Osteocyte (in vitro differentiated cells): ENCODE measurements around the gene CLIP1. TPM values are rescaled to one million over a fixed set of nuclear protein-coding genes. Genes with fewer than 3 reads are reported as not detected.

Experiments used
- DNase-seq: peaks from one replicate; pipeline ENCODE4 v3.0.0; 2021; ENCODE audit warnings: mixed read lengths; ENCODE audit not compliant: unreplicated experiment; ENCODE audit errors: extremely low spot score
- H3K27ac Mint-ChIP-seq: one replicate; pipeline ENCODE4 v1.8.0; 2021; ENCODE audit warnings: mild to moderate bottlenecking, mixed read lengths; ENCODE audit not compliant: unreplicated experiment
- H3K27me3 Mint-ChIP-seq: one replicate; pipeline ENCODE4 v1.8.0; 2021; ENCODE audit warnings: mixed read lengths; ENCODE audit not compliant: unreplicated experiment
- H3K36me3 Mint-ChIP-seq: one replicate; pipeline ENCODE4 v1.8.0; 2021; ENCODE audit warnings: mixed read lengths; ENCODE audit not compliant: unreplicated experiment
- H3K4me1 Mint-ChIP-seq: one replicate; pipeline ENCODE4 v1.8.0; 2021; ENCODE audit warnings: mixed read lengths; ENCODE audit not compliant: unreplicated experiment
- H3K4me3 Mint-ChIP-seq: one replicate; pipeline ENCODE4 v1.8.0; 2021; ENCODE audit warnings: mild to moderate bottlenecking, moderate library complexity, mixed read lengths; ENCODE audit not compliant: unreplicated experiment
- H3K9me3 Mint-ChIP-seq: one replicate; pipeline ENCODE4 v1.8.0; 2021; ENCODE audit warnings: mixed read lengths; ENCODE audit not compliant: unreplicated experiment
- total RNA-seq: library from RNA; stranded (reverse); gene quantifications from 2 replicates; pipeline ENCODE4 v1.2.1, GENCODE V29; 2021
- TF ChIP-seq, protein P1 (sequence below): fragments of 200-600 bp; sonication (generic); IDR thresholded peaks from 2 replicates; pipeline ENCODE4 v1.5.0; 2021; ENCODE audit warnings: antibody characterized with exemption, mild to moderate bottlenecking, moderate library complexity

CLIP1 gene
- total RNA-seq, 1 donor from 2014 or later, result 100.0 TPM

DNA sequence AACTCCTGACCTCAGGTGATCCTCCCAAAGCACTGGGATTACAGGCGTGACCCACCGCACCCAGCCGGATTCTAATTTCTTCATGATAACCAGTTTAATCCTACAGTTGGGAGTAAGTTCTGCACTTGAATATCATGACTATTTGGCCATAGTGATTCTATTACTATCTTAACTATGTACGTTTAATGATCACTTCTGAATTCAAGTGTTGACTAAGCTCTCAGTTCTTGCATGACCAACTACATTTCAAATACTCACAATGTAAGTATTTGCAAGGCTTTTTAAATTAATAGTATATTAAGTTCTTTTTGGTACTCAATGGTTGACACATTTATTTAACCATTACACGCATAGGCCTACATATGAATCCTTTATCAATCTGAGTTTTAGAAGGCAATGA is 138.8 kb downstream of the CLIP1 start:
- peak overlapping the region; percentile 14 for H3K27ac Mint-ChIP-seq
- no peaks in the 10 kb centered on the region for H3K27me3 Mint-ChIP-seq
- peaks cover 18% of the 10 kb centered on the region for H3K4me1 Mint-ChIP-seq
- H3K36me3 Mint-ChIP-seq, result peaks cover 32% of the 10 kb centered on the region
- DNase-seq, result no peak
- TF ChIP-seq, protein P1, sequence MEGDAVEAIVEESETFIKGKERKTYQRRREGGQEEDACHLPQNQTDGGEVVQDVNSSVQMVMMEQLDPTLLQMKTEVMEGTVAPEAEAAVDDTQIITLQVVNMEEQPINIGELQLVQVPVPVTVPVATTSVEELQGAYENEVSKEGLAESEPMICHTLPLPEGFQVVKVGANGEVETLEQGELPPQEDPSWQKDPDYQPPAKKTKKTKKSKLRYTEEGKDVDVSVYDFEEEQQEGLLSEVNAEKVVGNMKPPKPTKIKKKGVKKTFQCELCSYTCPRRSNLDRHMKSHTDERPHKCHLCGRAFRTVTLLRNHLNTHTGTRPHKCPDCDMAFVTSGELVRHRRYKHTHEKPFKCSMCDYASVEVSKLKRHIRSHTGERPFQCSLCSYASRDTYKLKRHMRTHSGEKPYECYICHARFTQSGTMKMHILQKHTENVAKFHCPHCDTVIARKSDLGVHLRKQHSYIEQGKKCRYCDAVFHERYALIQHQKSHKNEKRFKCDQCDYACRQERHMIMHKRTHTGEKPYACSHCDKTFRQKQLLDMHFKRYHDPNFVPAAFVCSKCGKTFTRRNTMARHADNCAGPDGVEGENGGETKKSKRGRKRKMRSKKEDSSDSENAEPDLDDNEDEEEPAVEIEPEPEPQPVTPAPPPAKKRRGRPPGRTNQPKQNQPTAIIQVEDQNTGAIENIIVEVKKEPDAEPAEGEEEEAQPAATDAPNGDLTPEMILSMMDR, result no peak
- H3K9me3 Mint-ChIP-seq, result no peaks in the 10 kb centered on the region
- H3K4me3 Mint-ChIP-seq, result no peak overlapping the region

DNA sequence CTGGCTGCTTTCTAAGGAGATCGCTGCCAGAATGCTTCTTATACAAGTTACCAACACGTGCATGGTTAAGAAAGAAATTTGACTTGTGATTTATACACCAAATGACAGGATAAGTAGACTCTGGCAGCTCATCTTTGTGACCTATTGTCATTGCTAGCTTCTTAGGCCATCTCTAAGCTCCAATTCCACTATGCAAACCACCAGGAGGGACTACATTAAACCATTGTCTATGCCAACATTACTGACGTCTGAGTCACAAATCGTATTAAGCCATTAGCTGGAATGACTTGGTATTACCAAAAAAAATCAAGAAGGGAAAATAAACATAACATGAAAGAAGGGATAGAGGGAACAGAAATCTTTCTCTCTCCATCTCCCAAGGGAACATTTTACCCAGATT is 140.4 kb downstream of the CLIP1 start:
- DNase-seq, result no peak
- H3K4me3 Mint-ChIP-seq, result no peak overlapping the region
- TF ChIP-seq, protein P1, result no peak
- H3K27me3 Mint-ChIP-seq, result no peaks in the 10 kb centered on the region
- peaks cover 36% of the 10 kb centered on the region for H3K36me3 Mint-ChIP-seq
- H3K9me3 Mint-ChIP-seq, result no peaks in the 10 kb centered on the region
- peak overlapping the region; percentile 85 for H3K27ac Mint-ChIP-seq
- H3K4me1 Mint-ChIP-seq, result peaks cover 18% of the 10 kb centered on the region

DNA sequence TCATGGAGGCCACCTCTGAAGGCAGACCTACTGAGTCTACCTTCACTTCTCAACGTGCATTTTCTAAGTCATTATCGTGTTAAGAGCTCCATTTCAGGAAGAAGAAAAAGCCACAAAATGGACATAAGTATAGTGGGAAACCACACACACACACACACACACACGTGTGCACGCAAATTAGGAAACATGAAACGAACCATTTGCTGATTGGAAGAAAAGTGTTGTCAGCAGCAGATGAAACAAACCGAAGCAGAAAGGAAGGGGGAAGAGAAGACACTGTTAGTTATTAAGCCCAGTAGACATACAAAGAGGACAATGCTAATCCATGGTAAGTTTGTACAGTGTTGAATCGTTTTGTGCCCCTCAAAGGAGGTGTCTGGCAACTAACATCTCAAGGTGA is 146.2 kb downstream of the CLIP1 start:
- no peak overlapping the region for H3K4me3 Mint-ChIP-seq
- TF ChIP-seq, protein P1, result no peak
- no peak overlapping the region for H3K27ac Mint-ChIP-seq
- peaks cover 47% of the 10 kb centered on the region for H3K36me3 Mint-ChIP-seq
- no peaks in the 10 kb centered on the region for H3K9me3 Mint-ChIP-seq
- H3K4me1 Mint-ChIP-seq, result no peaks in the 10 kb centered on the region
- no peaks in the 10 kb centered on the region for H3K27me3 Mint-ChIP-seq
- DNase-seq, result no peak

- no peak overlapping the region for H3K27ac Mint-ChIP-seq
- no peaks in the 10 kb centered on the region for H3K9me3 Mint-ChIP-seq
These were observed 147.0 kb downstream of the CLIP1 start for GRCh38 chr12:122275459-122275858.

DNA sequence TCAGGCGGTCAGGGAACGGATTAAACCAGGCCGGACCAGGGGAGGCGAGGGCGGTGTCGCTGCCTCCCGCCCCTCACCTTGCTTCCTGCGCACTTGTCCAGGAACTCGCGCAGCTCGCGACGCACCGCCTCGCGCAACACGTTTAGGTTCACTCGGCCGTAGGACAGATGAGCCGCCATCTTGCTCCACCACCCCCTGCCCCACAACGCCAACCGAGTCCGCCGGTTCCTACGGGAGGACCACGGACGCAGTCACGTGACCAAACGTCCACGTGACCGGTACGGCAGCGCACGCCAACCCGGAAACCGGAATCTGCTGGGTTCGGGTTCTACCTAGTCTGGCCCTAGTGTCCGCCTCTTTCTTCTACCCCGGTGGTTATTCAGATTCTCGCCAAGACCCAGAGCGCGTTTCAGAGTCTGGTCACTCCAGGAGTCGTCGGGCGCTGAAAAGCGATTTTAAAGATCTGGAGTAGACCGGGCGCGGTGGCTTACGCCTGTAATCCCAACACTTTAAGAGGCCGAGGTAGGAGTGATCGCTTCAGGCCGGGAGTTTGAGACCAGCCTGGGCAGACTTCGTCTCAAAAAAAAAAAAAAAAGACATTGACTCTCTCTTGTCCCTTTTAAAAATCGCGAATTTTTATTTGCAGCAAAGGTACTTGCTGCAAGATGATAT is 156.1 kb downstream of the CLIP1 start, which contains the start of gene VPS33A:
VPS33A (minus strand) TSS at position 265 of the 672 bp plus-strand sequence; CDS start at position 179, 86 bp downstream.
- no peaks in the 10 kb centered on the region for H3K9me3 Mint-ChIP-seq
- H3K36me3 Mint-ChIP-seq, result peaks cover 14% of the 10 kb centered on the region
- peaks cover 19% of the 10 kb centered on the region for H3K4me1 Mint-ChIP-seq
- peak within 1 kb of the TSS; percentile 94 for H3K4me3 Mint-ChIP-seq
- no peaks in the 10 kb centered on the region for H3K27me3 Mint-ChIP-seq
- peak; percentile 99 for DNase-seq
- TF ChIP-seq, protein P1, result no peak
- peak within 1 kb of the TSS; percentile 97 for H3K27ac Mint-ChIP-seq

More at GRCh38 chr12:122275459-122275858, 147.0 kb downstream of the CLIP1 start:
- DNase-seq, result no peak
- no peak overlapping the region for H3K4me3 Mint-ChIP-seq
- H3K27me3 Mint-ChIP-seq, result no peaks in the 10 kb centered on the region
- no peaks in the 10 kb centered on the region for H3K4me1 Mint-ChIP-seq
- peaks cover 44% of the 10 kb centered on the region for H3K36me3 Mint-ChIP-seq
- TF ChIP-seq, protein P1, result no peak
